H7 (cell line): ENCODE data around the gene FDXR. TPM values are rescaled to one million over a fixed set of nuclear protein-coding genes. Genes with fewer than 3 reads are reported as not detected.

Source experiments
- DNase-seq: peaks from one replicate; pipeline ENCODE4 v3.0.0; 2012
- H3K27me3 ChIP-seq: 2 replicates; pipeline ENCODE4 v1.6.0; 2011; ENCODE audit warnings: mild to moderate bottlenecking, low read length; ENCODE audit not compliant: control insufficient read depth, insufficient read depth
- H3K36me3 ChIP-seq: replicated peaks from 2 replicates; pipeline ENCODE4 v1.5.1; 2011; ENCODE audit warnings: low read length; ENCODE audit not compliant: control insufficient read depth, insufficient read depth
- H3K4me3 ChIP-seq: 2 replicates; pipeline ENCODE4 v1.5.1; 2011; ENCODE audit warnings: low read depth, mild to moderate bottlenecking, control low read depth, low read length, moderate library complexity; ENCODE audit not compliant: insufficient read depth
- total RNA-seq: library from RNA; depleted of rRNA; stranded (reverse); fragments of >200 nt; shearing (Covaris generic); gene quantifications from 2 replicates; pipeline ENCODE4 v1.2.3, GENCODE V29; 2014; rRNA removed

Gene FDXR
- total RNA-seq, 1 experiment from 2014 or later, result 9.7 TPM

- DNase-seq, result peak; percentile 38
- Histone ChIP-seq H3K4me3 (no peak overlapping the region), H3K27me3 (no peaks in the 10 kb centered on the region), H3K36me3 (no peaks in the 10 kb centered on the region; the same call in none of the 2 replicates)
Measured at GRCh38 chr17:74815067-74815466, 57.7 kb downstream of the FDXR start.

GRCh38 chr17:74814453-74814852 is 58.3 kb downstream of the FDXR start:
- Histone ChIP-seq H3K4me3 (no peak overlapping the region), H3K36me3 (no peaks in the 10 kb centered on the region; the same call in none of the 2 replicates), H3K27me3 (no peaks in the 10 kb centered on the region)
- peak; percentile 57 for DNase-seq

Other genes with a start within 250 kb of the FDXR start
- 0.03 TPM in 1 of 2 replicates, not detected in the other for gene CD300E, start 249.3 kb downstream of the FDXR start, total RNA-seq
- not detected in 2 replicates for gene CD300LF, start 160.1 kb downstream of the FDXR start, total RNA-seq
- gene RAB37, start 135.7 kb downstream of the FDXR start, total RNA-seq, result 2.5 and 3.5 TPM in 2 replicates
- 63.1 and 79.1 TPM in 2 replicates for gene NHERF1, start 124.4 kb downstream of the FDXR start, total RNA-seq
- 47.9 and 73.3 TPM in 2 replicates for gene NAT9, start 96.6 kb downstream of the FDXR start, total RNA-seq
- not detected in 2 replicates for gene GRIN2C, start 13.1 kb downstream of the FDXR start, total RNA-seq
- 0.52 TPM in 1 of 2 replicates, not detected in the other for gene FADS6, start 20.6 kb upstream of the FDXR start, total RNA-seq
- gene USH1G, start 50.3 kb upstream of the FDXR start, total RNA-seq, result 0.59 and 1.3 TPM in 2 replicates
- gene OTOP2, start 51.3 kb upstream of the FDXR start, total RNA-seq, result not detected in 2 replicates
- gene OTOP3, start 62.9 kb upstream of the FDXR start, total RNA-seq, result not detected in 2 replicates
- gene HID1, start 99.8 kb upstream of the FDXR start, total RNA-seq, result 2.1 and 7.8 TPM in 2 replicates
- 23.5 and 25.9 TPM in 2 replicates for gene CDR2L, start 114.6 kb upstream of the FDXR start, total RNA-seq
- 62.0 and 68.4 TPM in 2 replicates for gene MRPL58, start 139.7 kb upstream of the FDXR start, total RNA-seq
- gene ATP5PD, start 174.0 kb upstream of the FDXR start, total RNA-seq, result 399 and 432 TPM in 2 replicates
- gene KCTD2, start 174.2 kb upstream of the FDXR start, total RNA-seq, result 34.9 and 41.0 TPM in 2 replicates
- 28.2 and 38.8 TPM in 2 replicates for gene SLC16A5, start 215.0 kb upstream of the FDXR start, total RNA-seq
- 6.2 and 9.5 TPM in 2 replicates for gene ARMC7, start 237.0 kb upstream of the FDXR start, total RNA-seq